Ovary (tissue), 9 donors: ENCODE measurements around the gene SETD1A. TPM values are rescaled to one million over a fixed set of nuclear protein-coding genes. Genes with fewer than 3 reads are reported as not detected.
A peak's percentile ranks its signal among the peaks of the same experiment; 100 is the strongest.

ENCODE experiments used
- DNase-seq, 5 donors: peaks; one replicate each; pipeline ENCODE4 v3.0.0-alpha.2; 2019 to 2020
- H3K27ac ChIP-seq, 2 donors: fragments of 200-600 bp; one replicate each; pipeline versions ENCODE4 v1.5.1 to v1.8.0; 2019 to 2022
- H3K27me3 ChIP-seq: fragments of 200-600 bp; one replicate; pipeline ENCODE4 v1.8.0; 2022
- H3K36me3 ChIP-seq: fragments of 200-600 bp; sonication (generic); one replicate; pipeline ENCODE4 v1.5.1; 2019
- H3K4me1 ChIP-seq: one replicate; pipeline ENCODE4 v1.8.1; 2013; ENCODE audit warnings: mild to moderate bottlenecking, moderate library complexity; ENCODE audit not compliant: insufficient read depth
- H3K4me3 ChIP-seq: fragments of 200-600 bp; sonication (generic); one replicate; pipeline ENCODE4 v1.5.1; 2017
- H3K9me3 ChIP-seq, 2 donors: fragments of 200-600 bp in 1 of 2; sonication (generic) in 1 of 2; one replicate each; pipeline versions ENCODE4 v1.5.1 to v1.8.1; 2013 to 2019; ENCODE audit warnings: mild to moderate bottlenecking in 1 of 2, moderate library complexity in 1 of 2
- CTCF ChIP-seq, 3 donors: fragments of 450-650 bp in 2 of 3; fragments of 200-600 bp in 1 of 3; IDR thresholded peaks; one replicate each; pipeline versions ENCODE4 v1.5.1 to v1.8.0; 2016 to 2022; ENCODE audit warnings: antibody characterized with exemption in 3 of 3, mild to moderate bottlenecking in 1 of 3
- EP300 ChIP-seq: sonication (generic); formaldehyde crosslinking; IDR thresholded peaks from one replicate; pipeline ENCODE4 v1.6.1; 2017; ENCODE audit warnings: antibody characterized with exemption
- POLR2A ChIP-seq: fragments of 450-650 bp; IDR thresholded peaks from one replicate; pipeline ENCODE4 v1.6.1; 2017; ENCODE audit warnings: antibody characterized with exemption, mild to moderate bottlenecking, moderate library complexity
- WGBS, 3 donors: extraction: QIAGEN DNeasy Blood & Tissue Kit in 1 of 3; methylation state at CpG; one replicate each; pipeline versions ENCODE4 v1.1.5 to v1.1.7; 2013 to 2017; 5-methylcytosine and 5-hydroxymethylcytosine counted together
- intact Hi-C, 4 donors: fragments of 100-400 bp; cut with DNase I; formaldehyde crosslinking; loops; one replicate each; pipeline versions ENCODE4 v1.11.0 to v1.15.1; 2022 to 2023
- polyA plus RNA-seq, 2 donors: library from polyadenylated mRNA; stranded (reverse); fragments of 200-250 nt in 1 of 2; fragments of 350-450 nt in 1 of 2; fragmentation: Illumina TruSeq in 1 of 2; extraction: RNeasy Lipid Tissue Mini Kit (QIAGEN cat#74804) in 1 of 2; gene quantifications; one replicate each; pipeline ENCODE4 v1.2.3, GENCODE V29; 2013 to 2014
- total RNA-seq, 7 donors: library from RNA; depleted of rRNA in 2 of 7; stranded (reverse); fragments of >200 nt in 2 of 7; fragmentation: NEBNext Ultra II Directional in 3 of 7; extraction: Animal tissue kit (Norgen Biotek cat#: 25700) in 3 of 7; gene quantifications; one replicate each; pipeline versions ENCODE4 v1.1.0 to v1.2.4, GENCODE V29; 2016 to 2023
- donor health status: DM: no; HTN: no; CAD: no; lungs with moderate emphysema.
- donor health status: DM: no; HTN: no; CAD: no.
- donor health status: Bipolar disorder and iron deficiency.
- donor health status: DM: yes; HTN: yes; CAD: no.
- donor health status: DM: no; HTN: no; CAD: no.
- donor health status: DM: yes; HTN: yes; CAD: no.

SETD1A gene
- total and polyA plus RNA-seq, 9 donors: 5.0 to 31.8 (median 24.7) TPM

- no peak overlapping the region for H3K27ac ChIP-seq
- intact Hi-C loops: loop anchor here in 1 of 4 donors (10.0 kb wide), 1 partner anchor 189 kb away; the partner anchor contains the start of gene FUS
These were observed 38.4 kb downstream of the SETD1A start for GRCh38 chr16:30995927-30996323.

GRCh38 chr16:30996324-30996984, 38.9 kb downstream of the SETD1A start:
- peaks cover 13% of the 10 kb centered on the region for H3K4me1 ChIP-seq
- no peaks in the 10 kb centered on the region for H3K9me3 ChIP-seq
- no peaks in the 10 kb centered on the region for H3K36me3 ChIP-seq
- H3K4me3 ChIP-seq: peak overlapping the region; percentile 40
- intact Hi-C loops: loop anchor here in 1 of 4 donors (10.0 kb wide), 1 partner anchor 188 kb away; the partner anchor contains the start of gene FUS
- no peak for TF ChIP-seq POLR2A
- TF ChIP-seq CTCF (IDR thresholded peaks at IDR 0.05): no peak
- no peak for TF ChIP-seq EP300
- no peaks in the 10 kb centered on the region for H3K27me3 ChIP-seq
- 31 to 46% (median 38%) methylated on average over 22 to 23 of the region's 23 CpGs for WGBS, 3 donors
- H3K27ac ChIP-seq: no peak overlapping the region
- DNase-seq: peak in 2 of 5 donors; percentile 47 to 62

More at GRCh38 chr16:30995927-30996323, 38.4 kb downstream of the SETD1A start:
- no peak for DNase-seq
- Histone ChIP-seq H3K27me3 (no peaks in the 10 kb centered on the region), H3K4me1 (peaks cover 13% of the 10 kb centered on the region), H3K36me3 (no peaks in the 10 kb centered on the region), H3K4me3 (no peak overlapping the region), H3K9me3 (no peaks in the 10 kb centered on the region)
- WGBS, 3 donors: 85 to 90% (median 88%) methylated on average over 11 of the region's 11 CpGs
- TF ChIP-seq POLR2A (no peak), CTCF (IDR thresholded peaks at IDR 0.05) (no peak), EP300 (no peak)

GRCh38 chr16:30996985-30997724, 39.6 kb downstream of the SETD1A start:
- 7 to 14% (median 9%) methylated on average over 44 to 60 of the region's 60 CpGs for WGBS, 3 donors

More at GRCh38 chr16:30996985-30997724, 39.6 kb downstream of the SETD1A start:
- no peaks in the 10 kb centered on the region for H3K27me3 ChIP-seq
- TF ChIP-seq EP300 (no peak), POLR2A (no peak), CTCF (IDR thresholded peaks at IDR 0.05) (no peak)
- H3K9me3 ChIP-seq: no peaks in the 10 kb centered on the region
- peak; percentile 76 to 86 (median 81) for DNase-seq
- H3K36me3 ChIP-seq: no peaks in the 10 kb centered on the region
- intact Hi-C loops: loop anchor here in 1 of 4 donors (10.0 kb wide), 1 partner anchor 188 kb away; the partner anchor contains the start of gene FUS
- peak overlapping the region; percentile 40 for H3K4me3 ChIP-seq
- peaks cover 19% of the 10 kb centered on the region for H3K4me1 ChIP-seq
- peak overlapping the region; percentile 31 to 33 for H3K27ac ChIP-seq
